IPS-15b (cell line): ENCODE results near the gene HOXB6.
A peak's percentile ranks its signal among the peaks of the same experiment; 100 is the strongest.

ENCODE experiments used
- H3K27me3 ChIP-seq: one replicate; pipeline ENCODE4 v1.6.1; 2013; ENCODE audit warnings: low read length; ENCODE audit not compliant: control insufficient read depth, insufficient read depth
- H3K36me3 ChIP-seq: one replicate; pipeline ENCODE4 v1.6.1; 2013; ENCODE audit warnings: low read length; ENCODE audit not compliant: control insufficient read depth, insufficient read depth
- H3K4me1 ChIP-seq: one replicate; pipeline ENCODE4 v1.6.1; 2013; ENCODE audit warnings: mild to moderate bottlenecking, low read length; ENCODE audit not compliant: control insufficient read depth, insufficient read depth
- H3K4me3 ChIP-seq: one replicate; pipeline ENCODE4 v1.5.1; 2013; ENCODE audit warnings: low read depth, low read length
- H3K9ac ChIP-seq: one replicate; pipeline ENCODE4 v1.6.1; 2013; ENCODE audit warnings: low read depth, mild to moderate bottlenecking, low read length
- H3K9me3 ChIP-seq: one replicate; pipeline ENCODE4 v1.6.1; 2013; ENCODE audit warnings: mild to moderate bottlenecking, low read length; ENCODE audit not compliant: control insufficient read depth, insufficient read depth

HOXB6 gene

DNA sequence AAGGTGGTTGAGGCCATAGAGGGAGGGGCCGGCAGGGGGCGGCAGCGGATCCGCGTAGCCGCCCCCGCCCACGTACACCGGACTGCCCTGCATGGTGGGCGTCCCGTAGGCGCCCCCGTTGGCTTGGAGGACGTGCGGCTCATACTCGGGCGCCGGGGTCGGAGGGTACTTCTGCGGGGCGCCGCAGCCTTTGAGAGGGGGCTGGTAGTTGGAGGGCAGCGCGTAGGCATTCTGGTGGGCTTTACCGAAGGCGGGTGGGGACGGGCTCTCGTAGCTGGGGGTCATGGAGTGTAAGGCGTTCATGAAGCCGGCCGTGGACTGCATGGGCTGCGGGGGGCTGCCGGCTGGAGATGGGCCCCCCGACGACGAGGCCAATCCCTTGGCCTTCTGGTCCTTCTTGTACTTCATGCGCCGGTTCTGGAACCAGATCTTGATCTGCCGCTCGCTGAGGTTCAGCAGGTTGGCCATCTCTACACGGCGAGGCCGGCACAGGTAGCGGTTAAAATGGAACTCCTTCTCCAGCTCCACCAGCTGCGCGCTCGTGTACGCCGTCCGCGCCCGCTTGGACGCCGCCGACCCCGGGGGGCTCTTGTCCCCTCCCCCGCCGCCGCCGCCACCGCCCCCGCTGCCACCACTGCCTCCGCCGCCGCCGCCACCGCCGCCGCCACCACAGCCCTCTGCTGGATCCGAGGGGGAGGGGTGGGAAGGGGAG lies 54.1 kb downstream of the HOXB6 start:
- H3K9ac ChIP-seq: no peak overlapping the region
- H3K27me3 ChIP-seq: peaks cover 95% of the 10 kb centered on the region
- H3K4me1 ChIP-seq: peaks cover 34% of the 10 kb centered on the region
- H3K36me3 ChIP-seq: no peaks in the 10 kb centered on the region
- H3K9me3 ChIP-seq: no peaks in the 10 kb centered on the region
- H3K4me3 ChIP-seq: peak overlapping the region; percentile 30

DNA sequence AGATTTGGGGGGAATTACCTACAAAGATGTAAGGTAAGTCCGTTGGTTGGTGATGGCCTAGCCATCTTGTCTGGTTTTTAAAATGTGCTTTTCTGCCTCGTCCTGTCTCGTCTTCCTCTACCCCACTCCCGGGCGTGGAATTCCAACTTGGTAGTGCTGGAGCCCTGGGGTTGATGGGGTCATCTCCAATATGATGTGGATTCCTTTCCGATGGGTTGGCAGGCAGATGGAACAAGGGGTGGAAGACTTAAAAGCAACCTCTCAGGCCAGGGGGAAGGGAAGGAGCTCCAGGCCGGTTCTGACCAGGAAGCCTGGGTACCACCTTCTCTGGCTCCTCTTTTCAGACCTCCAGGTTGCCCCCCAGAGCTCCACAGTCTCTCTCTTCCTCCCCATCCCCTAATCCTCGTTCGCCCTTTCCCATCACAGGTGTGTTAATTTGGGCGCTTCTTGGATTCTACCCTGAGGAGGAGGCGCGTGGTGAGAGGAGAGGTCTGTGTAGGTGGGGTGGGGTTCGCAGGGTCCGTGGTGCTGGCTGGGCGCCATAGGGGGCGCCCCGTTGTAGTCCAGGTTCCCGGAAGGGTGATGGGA lies 54.8 kb downstream of the HOXB6 start:
- no peaks in the 10 kb centered on the region for H3K9me3 ChIP-seq
- no peaks in the 10 kb centered on the region for H3K36me3 ChIP-seq
- H3K27me3 ChIP-seq: peaks cover 97% of the 10 kb centered on the region
- peak overlapping the region; percentile 30 for H3K4me3 ChIP-seq
- H3K9ac ChIP-seq: no peak overlapping the region
- H3K4me1 ChIP-seq: peaks cover 34% of the 10 kb centered on the region

DNA sequence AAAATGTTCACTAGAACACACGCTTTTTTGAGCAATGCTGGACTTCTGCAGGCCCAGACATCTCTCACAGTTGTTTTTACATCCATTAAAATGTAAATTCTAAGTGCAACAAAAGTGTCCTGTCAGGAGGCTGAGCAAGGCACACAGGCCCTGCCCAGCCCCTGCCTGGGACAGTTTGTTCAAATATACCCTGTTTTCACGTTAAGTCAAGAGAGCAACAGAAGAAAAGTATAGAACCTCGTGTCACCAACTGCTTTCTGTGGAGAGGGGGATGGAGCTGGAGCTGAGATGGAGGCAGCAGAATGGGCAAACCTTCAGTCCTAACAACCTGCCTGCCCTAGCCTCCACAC lies 55.5 kb downstream of the HOXB6 start:
- Histone ChIP-seq H3K27me3 (peaks cover 94% of the 10 kb centered on the region), H3K4me1 (peaks cover 34% of the 10 kb centered on the region), H3K36me3 (no peaks in the 10 kb centered on the region), H3K9me3 (no peaks in the 10 kb centered on the region), H3K4me3 (no peak overlapping the region), H3K9ac (no peak overlapping the region)

DNA sequence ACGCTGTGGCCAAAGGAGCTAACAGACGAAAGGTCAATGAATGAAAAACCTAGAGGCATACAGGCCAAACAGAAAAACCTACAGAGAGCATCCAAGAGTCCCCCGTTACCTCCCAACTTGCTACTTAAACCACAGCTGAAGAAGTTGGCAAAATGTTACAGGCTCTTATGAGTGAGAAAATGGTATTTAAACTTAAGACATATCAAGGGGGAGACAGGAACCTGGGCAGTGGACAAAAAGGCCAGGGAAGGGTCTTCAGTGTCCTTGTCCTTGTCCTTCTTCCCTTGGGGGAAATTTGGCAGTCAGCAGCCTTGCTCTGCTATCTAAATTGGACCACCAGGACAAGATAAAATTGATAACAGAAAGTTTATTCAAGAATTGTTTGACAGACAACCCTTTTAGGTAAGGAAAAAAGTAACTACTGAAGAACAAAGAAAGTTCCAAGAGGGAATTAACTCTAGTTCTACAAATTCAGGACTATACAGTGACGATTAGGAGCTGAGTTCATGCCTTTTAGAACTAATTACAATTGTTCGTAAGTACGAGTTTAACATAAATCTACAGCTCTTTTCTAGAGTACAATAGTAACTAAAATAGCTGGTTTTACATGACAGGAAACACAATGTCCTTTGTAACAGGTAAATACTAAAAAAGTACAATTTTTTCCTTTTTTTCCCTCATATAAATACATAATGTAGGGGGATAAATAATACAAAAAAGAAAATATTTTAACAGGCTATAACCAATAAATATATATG lies 56.1 kb downstream of the HOXB6 start:
- Histone ChIP-seq H3K27me3 (peaks cover 94% of the 10 kb centered on the region), H3K9me3 (no peaks in the 10 kb centered on the region), H3K36me3 (no peaks in the 10 kb centered on the region), H3K9ac (no peak overlapping the region), H3K4me1 (peaks cover 39% of the 10 kb centered on the region), H3K4me3 (peak overlapping the region; percentile 30)

DNA sequence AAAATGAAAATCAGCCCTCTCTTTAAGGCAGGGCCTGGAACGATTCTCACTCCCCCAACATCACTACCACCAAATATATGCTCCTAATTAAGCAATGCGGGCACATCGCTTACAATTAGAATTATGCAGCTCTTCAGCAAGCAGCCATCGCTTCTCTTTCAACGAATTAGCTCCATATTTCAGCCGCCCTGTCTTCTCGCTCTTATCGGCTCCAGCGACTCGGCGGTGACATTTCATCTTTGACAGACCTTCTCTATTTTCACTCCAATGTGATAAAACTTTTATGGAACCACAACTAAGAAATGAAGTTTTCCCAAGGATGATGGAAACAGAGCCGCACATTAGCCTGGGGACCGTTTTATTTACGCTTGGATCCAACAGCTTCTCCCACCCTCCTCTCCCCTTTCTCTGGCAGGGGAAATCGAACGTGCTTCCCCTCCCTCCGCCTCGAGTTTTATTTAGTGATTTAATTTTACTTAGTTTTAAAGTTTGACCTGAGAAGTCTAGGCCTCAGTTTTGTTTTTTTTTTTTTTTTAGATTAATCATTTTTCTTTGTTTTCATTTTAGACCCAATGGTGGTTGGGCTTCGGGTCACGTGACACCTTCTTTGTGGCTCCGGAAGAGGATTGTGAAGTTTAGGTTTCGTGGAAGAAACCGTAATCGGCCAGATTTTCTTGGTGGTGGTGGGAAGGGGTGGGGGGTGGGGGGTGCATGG lies 56.8 kb downstream of the HOXB6 start:
- Histone ChIP-seq H3K36me3 (no peaks in the 10 kb centered on the region), H3K27me3 (peaks cover 94% of the 10 kb centered on the region), H3K9ac (no peak overlapping the region), H3K4me1 (peaks cover 39% of the 10 kb centered on the region), H3K9me3 (no peaks in the 10 kb centered on the region), H3K4me3 (peak overlapping the region; percentile 37)

DNA sequence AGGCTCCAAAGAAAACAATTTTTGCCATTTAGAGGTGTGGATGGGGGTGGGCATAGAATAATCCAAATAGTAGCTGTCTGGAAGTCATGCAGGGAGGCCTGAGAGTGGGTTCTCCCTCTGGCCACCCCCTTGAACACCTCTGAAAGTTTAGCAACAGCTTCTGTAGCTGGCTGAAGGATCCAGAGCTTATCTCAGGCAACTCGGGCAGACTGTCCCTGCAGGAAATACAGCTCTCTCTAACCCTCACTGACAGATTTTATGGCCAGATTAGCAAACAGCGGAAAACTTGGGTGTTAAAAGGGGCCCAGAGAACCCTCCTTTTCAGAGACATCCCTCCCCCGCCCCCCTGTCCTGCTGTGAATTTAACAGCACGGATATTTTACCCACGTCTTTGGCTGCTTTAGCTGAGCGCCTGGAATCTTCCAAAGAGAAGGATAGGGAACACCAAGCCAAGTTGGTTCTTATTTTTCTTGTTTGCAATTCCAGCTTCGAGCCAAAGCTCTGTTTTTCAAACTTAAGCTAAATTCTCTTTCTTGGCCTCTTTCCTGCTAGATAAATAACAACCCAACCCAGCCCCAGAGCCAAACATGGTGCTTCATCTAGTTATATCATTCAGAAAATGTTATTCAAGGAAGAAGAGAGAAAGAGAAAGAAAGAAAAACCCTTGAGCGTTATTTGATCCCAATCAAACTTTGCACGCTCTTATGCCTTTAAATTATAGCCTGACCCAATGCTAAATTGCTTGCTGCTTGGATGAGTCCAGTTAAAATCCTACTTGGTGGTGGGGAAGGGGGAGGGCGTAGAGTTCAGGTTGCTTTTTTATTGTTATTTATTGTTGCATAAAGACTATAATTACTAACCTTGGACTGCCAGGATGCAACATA lies 57.6 kb downstream of the HOXB6 start:
- Histone ChIP-seq H3K4me1 (peaks cover 39% of the 10 kb centered on the region), H3K27me3 (peaks cover 94% of the 10 kb centered on the region), H3K4me3 (peak overlapping the region; percentile 37), H3K9ac (no peak overlapping the region), H3K36me3 (no peaks in the 10 kb centered on the region), H3K9me3 (no peaks in the 10 kb centered on the region)

DNA sequence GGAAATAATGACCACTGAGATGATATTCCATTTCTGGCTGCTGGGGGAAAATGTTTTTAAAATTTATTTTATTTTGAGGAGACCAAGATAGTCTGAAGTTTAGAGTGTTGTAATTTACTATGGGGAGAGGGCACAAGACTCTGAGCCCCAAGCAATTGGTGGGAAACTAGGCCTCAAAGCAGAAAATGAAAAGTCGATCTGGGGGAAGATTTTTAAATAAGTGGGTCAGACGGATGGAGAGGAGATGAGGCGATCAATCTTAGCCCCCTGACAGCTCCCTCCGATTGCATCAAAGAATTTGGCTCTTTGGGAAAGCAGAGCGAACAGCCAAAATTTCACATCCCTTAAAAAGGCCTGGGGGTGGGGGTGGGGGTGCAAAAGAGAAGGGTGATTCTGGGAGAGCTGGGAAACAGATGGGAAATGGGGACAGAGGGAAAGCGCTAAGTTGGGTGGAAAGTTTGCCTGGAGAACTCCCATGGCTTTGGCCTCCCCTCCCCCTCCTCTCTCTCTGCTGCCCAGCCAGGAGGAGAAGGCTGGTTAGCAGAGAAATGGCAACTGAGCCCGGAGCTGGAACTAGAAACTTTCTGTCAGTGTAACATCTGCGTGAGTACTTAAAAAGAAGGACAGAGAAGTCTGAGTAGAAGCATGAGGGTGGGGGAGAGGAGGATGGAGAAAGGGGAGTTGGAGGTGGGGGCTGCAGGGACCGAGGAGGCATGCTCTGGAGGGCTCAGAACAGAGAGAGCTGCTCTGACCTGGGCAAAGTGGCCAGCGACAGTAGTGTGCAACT lies 58.5 kb downstream of the HOXB6 start:
- Histone ChIP-seq H3K4me1 (peaks cover 39% of the 10 kb centered on the region), H3K9ac (no peak overlapping the region), H3K4me3 (peak overlapping the region; percentile 37), H3K27me3 (peaks cover 92% of the 10 kb centered on the region), H3K36me3 (no peaks in the 10 kb centered on the region), H3K9me3 (no peaks in the 10 kb centered on the region)
